ENCODE results near the gene LILRB4.

Gene LILRB4

DNA sequence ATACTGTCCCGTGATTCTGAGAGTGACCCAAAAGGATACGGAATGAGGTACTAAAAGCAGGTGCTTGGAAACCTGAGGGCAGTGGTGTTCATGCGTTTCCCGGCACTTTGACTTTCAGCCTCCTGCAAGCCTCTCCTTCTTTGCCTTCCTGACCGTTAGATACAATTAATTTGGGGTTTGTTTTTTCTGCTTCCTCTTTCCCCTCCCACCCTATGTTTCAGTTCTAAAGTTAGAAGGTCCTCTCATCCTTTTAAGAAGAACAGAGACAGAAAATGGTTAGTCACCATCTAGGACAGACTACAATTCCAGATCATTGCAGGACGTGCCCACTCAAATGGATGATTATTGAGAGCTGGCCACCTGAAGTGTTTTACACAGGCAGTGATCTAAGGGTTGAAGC, 1.8 kb upstream of the LILRB4 start:
- TF ChIP-seq, protein P1, sequence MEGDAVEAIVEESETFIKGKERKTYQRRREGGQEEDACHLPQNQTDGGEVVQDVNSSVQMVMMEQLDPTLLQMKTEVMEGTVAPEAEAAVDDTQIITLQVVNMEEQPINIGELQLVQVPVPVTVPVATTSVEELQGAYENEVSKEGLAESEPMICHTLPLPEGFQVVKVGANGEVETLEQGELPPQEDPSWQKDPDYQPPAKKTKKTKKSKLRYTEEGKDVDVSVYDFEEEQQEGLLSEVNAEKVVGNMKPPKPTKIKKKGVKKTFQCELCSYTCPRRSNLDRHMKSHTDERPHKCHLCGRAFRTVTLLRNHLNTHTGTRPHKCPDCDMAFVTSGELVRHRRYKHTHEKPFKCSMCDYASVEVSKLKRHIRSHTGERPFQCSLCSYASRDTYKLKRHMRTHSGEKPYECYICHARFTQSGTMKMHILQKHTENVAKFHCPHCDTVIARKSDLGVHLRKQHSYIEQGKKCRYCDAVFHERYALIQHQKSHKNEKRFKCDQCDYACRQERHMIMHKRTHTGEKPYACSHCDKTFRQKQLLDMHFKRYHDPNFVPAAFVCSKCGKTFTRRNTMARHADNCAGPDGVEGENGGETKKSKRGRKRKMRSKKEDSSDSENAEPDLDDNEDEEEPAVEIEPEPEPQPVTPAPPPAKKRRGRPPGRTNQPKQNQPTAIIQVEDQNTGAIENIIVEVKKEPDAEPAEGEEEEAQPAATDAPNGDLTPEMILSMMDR (IDR thresholded peaks at IDR 0.05; ENCODE audit: low read depth, low read length) = no peak
- Histone ChIP-seq H3K27me3 (no peaks in the 10 kb centered on the region; the same call in 1 of the 2 replicates), H3K4me3 (ENCODE audit: low read depth, low read length) (no peak overlapping the region), H3K36me3 (no peaks in the 10 kb centered on the region), H3K9me3 (peaks cover 4% of the 10 kb centered on the region), H3K4me1 (no peaks in the 10 kb centered on the region)
- DNase-seq = no peak

DNA sequence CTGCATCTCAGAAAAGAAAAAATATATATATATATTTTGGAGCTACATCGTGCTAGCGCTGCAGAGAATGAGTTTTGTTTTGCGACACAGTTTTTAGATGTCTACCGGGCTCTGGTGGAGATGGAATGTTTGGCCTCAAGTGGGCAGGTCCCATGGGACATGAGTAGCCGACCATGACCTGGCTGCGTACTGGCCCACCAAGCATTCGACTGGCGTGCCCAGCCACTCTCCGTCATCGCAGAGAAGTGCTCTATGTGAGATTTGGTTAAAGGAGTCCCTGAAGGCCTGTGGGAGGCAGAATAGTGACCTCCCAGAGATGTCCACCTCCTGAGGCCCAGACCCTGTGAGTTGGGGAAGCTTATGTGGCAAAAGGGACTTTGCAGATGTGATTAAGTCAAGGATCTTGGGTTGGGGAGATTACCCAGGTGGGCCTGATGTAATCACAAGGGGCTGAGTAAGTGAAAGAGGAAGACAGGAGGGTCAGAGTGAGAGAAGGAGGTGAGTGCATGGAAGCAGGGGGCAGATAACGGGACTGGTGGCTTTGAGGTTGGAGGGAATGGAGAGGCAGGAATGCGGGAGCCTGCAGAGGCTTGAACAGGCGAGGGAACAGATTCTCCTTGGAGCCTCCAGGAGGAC, 821 bp upstream of the LILRB4 start:
- H3K4me1 ChIP-seq = no peaks in the 10 kb centered on the region
- peaks cover 4% of the 10 kb centered on the region for H3K9me3 ChIP-seq
- no peak for DNase-seq
- TF ChIP-seq, protein P1 (IDR thresholded peaks at IDR 0.05; ENCODE audit: low read depth, low read length) = no peak
- H3K36me3 ChIP-seq = no peaks in the 10 kb centered on the region
- no peak overlapping the region for H3K4me3 ChIP-seq (ENCODE audit: low read depth, low read length)
- no peaks in the 10 kb centered on the region; the same call in 1 of the 2 replicates for H3K27me3 ChIP-seq

DNA sequence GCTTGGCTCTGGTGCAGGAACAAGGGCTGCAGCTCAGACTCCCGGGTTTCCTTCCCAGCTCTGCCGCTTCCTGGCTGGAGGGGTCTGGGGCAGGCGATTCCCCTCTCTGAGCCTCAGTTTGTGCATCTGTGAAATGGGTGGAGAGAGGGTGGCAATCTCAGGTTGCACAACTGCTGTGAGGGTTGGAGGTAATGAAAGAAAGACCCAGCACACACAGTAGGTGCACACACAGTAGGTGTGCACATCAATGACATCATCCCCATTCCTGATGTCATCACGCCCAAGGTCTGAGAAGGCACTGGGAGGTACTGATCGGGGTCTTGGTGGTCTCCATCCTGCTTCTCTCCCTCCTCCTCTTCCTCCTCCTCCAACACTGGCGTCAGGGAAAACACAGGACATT, 2.7 kb downstream of the LILRB4 start:
- TF ChIP-seq, protein P1 (IDR thresholded peaks at IDR 0.05; ENCODE audit: low read depth, low read length) = no peak
- H3K27me3 ChIP-seq = no peaks in the 10 kb centered on the region; the same call in 1 of the 2 replicates
- no peaks in the 10 kb centered on the region for H3K4me1 ChIP-seq
- no peak for DNase-seq
- H3K9me3 ChIP-seq = peaks cover 4% of the 10 kb centered on the region
- H3K36me3 ChIP-seq = no peaks in the 10 kb centered on the region
- H3K4me3 ChIP-seq (ENCODE audit: low read depth, low read length) = no peak overlapping the region

DNA sequence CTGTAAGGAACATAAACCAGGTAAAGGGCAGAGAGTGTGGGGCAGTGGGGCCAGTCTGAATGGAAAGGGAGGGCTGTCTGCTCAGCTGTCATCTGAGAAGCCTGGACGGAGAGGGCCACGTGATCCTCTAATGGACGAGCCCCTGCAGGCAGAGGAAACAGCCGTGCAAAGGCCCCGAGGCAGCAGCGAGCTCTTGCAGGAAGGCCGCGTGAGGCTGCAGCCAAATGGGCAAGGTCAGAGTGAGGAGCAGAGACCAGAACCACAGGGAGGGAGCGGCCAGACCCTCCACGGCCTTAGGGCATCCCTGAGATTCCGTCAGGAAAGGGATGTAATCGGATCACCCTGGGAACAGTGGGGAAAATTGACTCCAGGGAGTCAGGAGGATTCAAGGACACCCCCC, 4.4 kb downstream of the LILRB4 start:
- H3K36me3 ChIP-seq = no peaks in the 10 kb centered on the region
- H3K9me3 ChIP-seq = peaks cover 4% of the 10 kb centered on the region
- H3K4me1 ChIP-seq = no peaks in the 10 kb centered on the region
- DNase-seq = no peak
- no peaks in the 10 kb centered on the region for H3K27me3 ChIP-seq
- TF ChIP-seq, protein P1 (IDR thresholded peaks at IDR 0.05; ENCODE audit: low read depth, low read length) = no peak
- H3K4me3 ChIP-seq (ENCODE audit: low read depth, low read length) = no peak overlapping the region

DNA sequence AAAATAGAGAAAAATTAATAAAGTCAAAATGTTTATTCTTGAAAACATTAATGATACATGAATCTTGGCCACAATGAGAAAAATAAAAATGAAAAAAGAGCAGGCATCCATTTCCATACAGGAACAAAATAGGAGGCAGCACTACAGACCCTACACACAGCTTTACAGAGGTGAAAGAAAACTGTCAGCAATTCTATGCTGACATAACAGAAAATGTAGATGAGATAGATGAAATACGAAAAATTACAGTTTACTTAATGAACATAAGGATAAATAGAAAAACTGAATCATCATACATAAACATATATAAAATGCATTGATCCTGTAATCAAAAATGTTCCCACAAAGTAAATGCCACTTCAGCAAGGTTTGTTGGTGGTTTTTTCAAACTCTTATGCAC, 5.6 kb downstream of the LILRB4 start:
- no peak overlapping the region for H3K4me3 ChIP-seq (ENCODE audit: low read depth, low read length)
- TF ChIP-seq, protein P1 (IDR thresholded peaks at IDR 0.05; ENCODE audit: low read depth, low read length) = no peak
- H3K36me3 ChIP-seq = no peaks in the 10 kb centered on the region
- H3K27me3 ChIP-seq = no peaks in the 10 kb centered on the region
- peaks cover 4% of the 10 kb centered on the region for H3K9me3 ChIP-seq
- no peaks in the 10 kb centered on the region for H3K4me1 ChIP-seq
- no peak for DNase-seq

DNA sequence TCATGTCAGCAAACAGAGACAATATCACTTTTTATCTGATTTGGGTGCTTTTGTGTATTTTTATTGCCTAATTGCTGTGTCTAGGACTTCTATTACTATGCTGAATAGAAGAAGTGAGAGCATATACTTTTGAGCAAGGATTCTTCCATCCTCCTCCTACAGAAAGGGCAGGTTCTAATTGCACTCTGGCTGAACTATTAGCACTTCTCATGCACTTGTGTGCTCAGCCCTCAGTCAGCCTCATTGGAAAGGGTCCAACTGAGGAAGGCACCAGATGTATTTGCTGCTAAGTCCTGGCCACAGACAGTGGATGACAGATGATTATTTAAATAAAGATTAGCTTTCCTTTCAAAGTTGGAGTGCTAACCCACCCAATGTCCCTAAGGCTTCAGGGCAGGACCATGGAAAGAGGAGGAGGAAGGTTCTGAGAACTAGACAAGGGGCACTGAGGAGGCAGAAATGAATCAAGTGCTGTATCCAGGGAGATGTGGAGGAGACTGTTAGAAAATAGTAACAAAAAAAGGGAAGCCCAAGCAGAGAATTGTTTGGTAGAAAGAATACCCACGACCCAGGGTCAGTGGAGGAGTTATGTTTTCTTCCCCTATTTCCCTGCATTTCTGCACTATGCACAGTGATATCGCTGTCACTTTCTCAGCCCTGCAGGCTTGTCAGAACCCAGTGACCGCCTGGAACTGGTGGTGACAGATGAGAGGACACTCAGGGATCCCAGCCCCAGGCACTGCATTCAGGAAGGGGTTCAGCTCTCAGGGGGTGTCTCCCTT, 8.0 kb downstream of the LILRB4 start:
- no peaks in the 10 kb centered on the region for H3K4me1 ChIP-seq
- H3K9me3 ChIP-seq = peaks cover 1% of the 10 kb centered on the region; the same call in 1 of the 2 replicates
- DNase-seq = no peak
- H3K27me3 ChIP-seq = no peaks in the 10 kb centered on the region
- TF ChIP-seq, protein P1 (IDR thresholded peaks at IDR 0.05; ENCODE audit: low read depth, low read length) = no peak
- H3K4me3 ChIP-seq (ENCODE audit: low read depth, low read length) = no peak overlapping the region
- no peaks in the 10 kb centered on the region for H3K36me3 ChIP-seq
